GM18498 (cell line): ENCODE results near the gene EEFSEC.

Experiments
- ATAC-seq: cut with Tn5 transposase; IDR thresholded peaks from one replicate; pipeline ENCODE4 v1.9.1; 2021; ENCODE audit warnings: mild to moderate bottlenecking, moderate library complexity; ENCODE audit not compliant: unreplicated experiment

EEFSEC gene

GRCh38 chr3:128408012-128408692 is 254.9 kb downstream of the EEFSEC start:
- ATAC-seq: no peak

GRCh38 chr3:128408693-128409623 is 255.7 kb downstream of the EEFSEC start:
- ATAC-seq: no peak

- ATAC-seq: no peak
These were observed 256.6 kb downstream of the EEFSEC start for GRCh38 chr3:128409624-128410581.

DNA sequence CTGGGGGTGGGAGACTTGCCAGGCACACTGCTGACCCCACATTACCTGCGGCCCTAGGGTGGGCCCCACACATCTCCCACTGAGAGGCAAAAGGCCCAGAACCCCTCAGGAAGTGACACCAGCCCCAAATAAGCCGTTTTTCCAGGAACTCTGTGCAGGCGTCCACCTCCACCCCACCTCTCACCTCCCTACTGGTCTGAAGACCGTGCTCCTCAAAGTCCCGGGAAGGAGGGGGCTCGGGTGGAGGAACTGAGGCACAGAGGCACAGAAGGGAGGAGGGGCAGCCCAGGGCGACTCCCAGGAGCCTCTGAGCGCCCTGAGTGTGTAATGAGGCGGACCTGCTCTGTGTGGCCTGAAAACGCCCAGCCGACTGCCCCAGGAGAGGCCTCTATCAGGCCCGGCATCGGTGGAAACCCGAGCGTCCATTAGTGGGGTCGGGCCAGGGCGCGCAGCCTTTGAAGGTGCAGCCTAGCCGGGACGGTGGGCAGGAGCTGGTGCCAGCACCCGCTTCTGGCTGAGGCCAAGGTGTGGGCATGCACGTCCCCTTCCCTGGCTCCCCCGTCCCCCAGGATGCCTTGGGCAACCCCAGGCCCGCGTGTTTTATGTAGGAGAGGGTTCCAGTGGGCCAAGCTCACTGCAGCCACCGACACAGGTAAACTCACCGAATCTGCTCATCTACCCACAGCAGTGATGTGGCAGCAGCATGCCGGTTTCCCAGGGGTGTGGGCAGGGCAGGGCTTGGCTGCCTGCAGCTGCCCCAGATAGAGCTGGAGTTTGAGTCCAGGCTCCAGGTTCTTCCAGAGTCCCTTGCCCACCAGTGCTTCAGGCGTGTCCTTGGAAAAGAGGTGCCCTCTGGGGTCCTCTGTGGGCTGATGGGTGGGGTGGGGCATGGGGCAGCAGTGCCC is 257.6 kb downstream of the EEFSEC start:
- ATAC-seq: no peak

DNA sequence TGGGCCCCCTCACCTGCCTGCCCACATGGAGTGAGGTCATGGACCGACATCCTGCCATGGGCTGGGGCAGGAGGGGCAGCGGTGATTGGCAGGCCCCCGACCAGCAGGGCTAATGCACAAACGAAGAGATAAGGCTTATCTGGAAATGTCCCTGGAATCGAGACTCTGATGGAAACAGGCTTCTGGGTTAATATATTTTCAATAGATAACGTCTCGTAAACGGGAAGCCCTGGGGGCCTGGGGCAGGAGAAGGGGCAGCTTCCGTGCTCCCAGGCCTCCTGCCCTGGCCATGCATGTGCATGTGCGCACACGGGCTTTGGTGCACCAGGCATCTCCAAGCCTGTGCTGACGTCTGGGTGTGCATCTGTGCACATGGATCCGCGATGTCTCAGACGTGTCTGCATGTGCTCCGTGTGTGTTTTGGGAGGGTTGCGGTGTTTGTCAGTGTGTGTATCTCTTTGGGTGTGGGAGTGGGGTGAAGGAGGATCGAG is 258.3 kb downstream of the EEFSEC start:
- ATAC-seq: no peak

- no peak for ATAC-seq
These were observed 259.1 kb downstream of the EEFSEC start for GRCh38 chr3:128412180-128413002.

DNA sequence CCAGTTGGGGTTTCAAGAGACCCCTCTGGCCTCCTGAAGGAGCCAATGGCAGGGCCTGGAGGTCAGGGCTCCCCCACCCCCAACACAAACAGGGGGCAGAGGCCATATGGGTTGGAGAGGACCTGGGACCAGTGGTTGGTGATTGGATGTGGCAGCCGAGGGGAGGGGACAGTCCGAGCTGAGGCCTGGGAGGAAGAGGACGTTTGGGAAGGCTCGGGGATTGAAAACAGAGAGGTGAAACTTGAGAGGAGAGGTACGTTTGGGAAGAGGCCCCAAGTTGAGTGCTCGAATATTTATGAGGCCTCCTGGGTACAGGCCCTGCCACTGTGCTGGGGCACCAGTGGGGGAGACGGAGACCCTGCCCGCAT is 259.7 kb downstream of the EEFSEC start:
- no peak for ATAC-seq

- no peak for ATAC-seq
These were observed 260.3 kb downstream of the EEFSEC start for GRCh38 chr3:128413413-128414205.

DNA sequence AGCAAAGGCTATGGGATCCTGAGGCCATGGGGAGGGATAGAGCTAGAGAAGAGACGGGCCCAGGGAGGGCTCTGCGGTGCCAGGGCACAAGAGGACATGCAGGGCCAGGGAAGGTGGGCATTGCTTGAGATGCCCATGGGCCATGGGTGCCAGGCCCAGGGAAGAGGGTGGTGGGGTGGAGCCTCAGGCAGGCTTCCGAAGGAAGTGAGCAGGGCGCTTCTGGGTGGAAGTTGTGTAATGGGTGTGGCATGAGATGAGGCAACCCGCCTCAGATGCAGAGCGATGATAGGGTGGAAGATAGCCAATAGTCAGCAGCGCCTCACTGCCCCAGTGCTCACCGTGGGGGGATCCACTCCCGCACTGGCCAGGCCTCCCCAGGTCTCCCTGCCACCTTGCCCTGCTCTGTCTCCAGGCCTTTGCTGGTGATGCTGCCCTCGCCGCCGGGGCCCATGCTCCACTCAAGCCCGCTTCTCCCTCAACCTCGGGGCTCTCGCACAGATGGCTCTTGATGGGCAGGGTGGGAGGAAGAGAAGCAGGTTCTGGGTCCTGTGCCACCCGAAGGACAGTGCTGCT is 262.0 kb downstream of the EEFSEC start:
- no peak for ATAC-seq

- no peak for ATAC-seq
These were observed 262.7 kb downstream of the EEFSEC start for GRCh38 chr3:128415773-128416577.

DNA sequence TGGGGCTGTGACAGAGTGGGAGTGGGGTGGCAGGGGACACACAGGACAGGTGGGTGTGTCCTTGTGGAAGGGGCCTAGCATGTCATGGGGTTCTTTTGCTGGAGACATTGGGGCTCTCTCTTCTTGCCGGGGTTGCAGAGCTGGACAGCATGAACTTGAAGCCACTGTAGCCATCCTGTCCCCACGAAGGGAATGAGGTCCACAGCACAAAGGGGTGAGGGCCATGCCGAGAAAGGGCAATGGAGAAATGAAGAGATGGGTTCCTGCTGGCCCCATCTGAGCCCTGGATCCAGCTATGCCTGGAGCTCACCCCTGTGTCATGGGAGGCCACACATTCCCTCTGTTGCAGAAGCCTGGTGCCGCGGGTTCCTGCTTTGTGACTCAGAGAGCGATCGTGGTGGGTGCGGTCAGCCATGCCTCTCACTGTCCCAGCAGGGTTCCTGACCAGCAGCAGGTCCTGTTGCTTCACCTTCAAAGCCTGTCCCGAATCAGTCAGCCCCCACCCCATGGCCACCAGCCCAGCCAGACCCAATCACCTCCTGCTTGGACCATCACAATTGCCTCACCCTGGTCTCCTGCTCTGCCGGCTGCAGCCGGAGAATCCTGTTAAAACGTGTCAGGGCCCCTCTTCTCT is 263.4 kb downstream of the EEFSEC start:
- ATAC-seq: no peak

DNA sequence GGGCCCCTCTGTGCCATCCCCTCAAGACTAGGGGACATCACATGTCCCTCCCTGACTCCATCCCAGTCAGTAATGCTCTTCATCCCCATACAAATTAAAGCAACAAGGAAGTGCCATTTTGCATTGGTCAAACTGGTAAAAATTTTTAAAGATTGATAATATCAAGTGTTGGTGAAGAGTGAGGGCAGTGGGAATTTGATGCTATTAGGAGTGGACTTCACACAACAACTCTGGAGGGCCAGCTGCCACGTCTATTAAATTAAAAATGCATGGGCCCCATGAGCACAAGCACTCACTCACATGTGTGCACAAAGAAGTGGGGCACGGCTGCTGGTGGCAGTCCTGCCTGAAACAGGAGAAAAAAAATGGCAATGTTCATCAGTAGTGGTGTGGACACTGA is 265.6 kb downstream of the EEFSEC start:
- no peak for ATAC-seq

DNA sequence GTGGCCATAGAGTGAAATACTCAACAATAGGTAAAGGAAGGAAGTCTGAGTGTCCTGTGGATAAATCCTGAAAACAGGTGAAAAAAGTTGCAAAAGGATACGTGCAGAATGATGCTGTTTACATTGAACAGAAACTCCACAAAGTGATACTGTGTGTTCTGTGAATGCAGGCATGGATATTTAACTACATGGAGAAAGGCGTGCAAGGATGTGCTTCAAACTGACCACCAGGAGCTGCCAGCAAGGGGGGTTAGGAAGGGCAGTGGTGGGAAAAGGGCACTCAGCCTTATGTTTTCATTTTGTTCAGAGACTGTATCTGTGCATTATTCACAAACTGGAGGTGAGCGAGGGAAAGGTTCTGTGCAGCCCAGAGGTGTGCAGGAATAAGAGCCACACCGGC is 266.0 kb downstream of the EEFSEC start:
- no peak for ATAC-seq

- ATAC-seq: no peak
These were observed 267.0 kb downstream of the EEFSEC start for GRCh38 chr3:128420289-128420688.

GRCh38 chr3:128420720-128421438 is 267.6 kb downstream of the EEFSEC start:
- no peak for ATAC-seq

DNA sequence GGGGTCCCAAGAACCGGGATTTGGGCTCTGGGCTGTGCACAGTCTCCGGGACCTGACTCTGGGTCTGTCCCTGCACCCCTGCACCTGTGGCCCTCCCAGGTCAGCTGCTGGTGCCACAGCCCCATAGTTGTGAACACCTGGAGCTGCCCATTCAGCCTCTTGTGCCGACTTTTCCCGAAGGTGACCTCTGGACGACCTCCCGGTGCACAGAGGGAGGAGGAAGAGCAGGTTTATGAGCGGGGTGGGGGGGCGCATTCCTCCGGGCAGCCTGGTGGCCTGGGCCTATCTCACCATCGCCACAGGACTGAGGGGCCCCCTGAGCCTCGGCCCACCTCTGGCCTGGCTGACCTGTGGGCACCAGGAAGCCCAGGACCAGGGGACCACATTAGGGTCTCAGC is 268.2 kb downstream of the EEFSEC start:
- ATAC-seq: no peak
